ENCODE measurements around the gene SNPH.

SNPH gene

GRCh38 chr20:1287787-1288569, 21.9 kb downstream of the SNPH start:
- DNase-seq: no peak

- DNase-seq: no peak
These were observed 25.2 kb downstream of the SNPH start for GRCh38 chr20:1291191-1291741.

- DNase-seq: no peak
These were observed 26.5 kb downstream of the SNPH start for GRCh38 chr20:1292620-1293019.

- no peak for DNase-seq
These were observed 27.7 kb downstream of the SNPH start for GRCh38 chr20:1293641-1294379.

- no peak for DNase-seq
These were observed 28.4 kb downstream of the SNPH start for GRCh38 chr20:1294497-1294896.

- DNase-seq: no peak
These were observed 29.3 kb downstream of the SNPH start for GRCh38 chr20:1295276-1295930.

GRCh38 chr20:1296117-1296610, 30.1 kb downstream of the SNPH start:
- DNase-seq: no peak

- DNase-seq: no peak
These were observed 30.8 kb downstream of the SNPH start for GRCh38 chr20:1296922-1297321.

- no peak for DNase-seq
These were observed 31.4 kb downstream of the SNPH start for GRCh38 chr20:1297486-1297885.

- DNase-seq: no peak
These were observed 32.1 kb downstream of the SNPH start for GRCh38 chr20:1298166-1298565.

- no peak for DNase-seq
These were observed 32.9 kb downstream of the SNPH start for GRCh38 chr20:1298888-1299511.

- peak in 1 of 4 experiments; percentile 27 for DNase-seq
These were observed 33.4 kb downstream of the SNPH start for GRCh38 chr20:1299522-1299921.

- no peak for DNase-seq
These were observed 34.2 kb downstream of the SNPH start for GRCh38 chr20:1300083-1300840.

GRCh38 chr20:1301031-1301529, 35.0 kb downstream of the SNPH start:
- DNase-seq: peak in 2 of 4 experiments; percentile 26 to 49

GRCh38 chr20:1302685-1303541, 36.8 kb downstream of the SNPH start:
- DNase-seq: no peak

- DNase-seq: no peak
These were observed 38.8 kb downstream of the SNPH start for GRCh38 chr20:1304710-1305515.

GRCh38 chr20:1305712-1306111, 39.6 kb downstream of the SNPH start:
- no peak for DNase-seq

- no peak for DNase-seq
These were observed 40.4 kb downstream of the SNPH start for GRCh38 chr20:1306316-1307135.

GRCh38 chr20:1307171-1307570, 41.1 kb downstream of the SNPH start:
- no peak for DNase-seq

All from activated naive CD4-positive, alpha-beta T cell (primary cell).